KBM-7 (cell line): ENCODE results near the gene EIF2AK2.

Source experiments
- DNase-seq: peaks from one replicate; pipeline ENCODE4 v3.0.0-alpha.2; 2015
- in situ Hi-C: fragments of 300-500 bp; cut with MboI; formaldehyde crosslinking; loops from 2 replicates; pipeline ENCODE4 v1.14.3; 2020; ENCODE audit warnings: low sequenced_read_pairs, low pct_unique_long_range_greater_than_20kb, mixed read lengths

Gene EIF2AK2

DNA sequence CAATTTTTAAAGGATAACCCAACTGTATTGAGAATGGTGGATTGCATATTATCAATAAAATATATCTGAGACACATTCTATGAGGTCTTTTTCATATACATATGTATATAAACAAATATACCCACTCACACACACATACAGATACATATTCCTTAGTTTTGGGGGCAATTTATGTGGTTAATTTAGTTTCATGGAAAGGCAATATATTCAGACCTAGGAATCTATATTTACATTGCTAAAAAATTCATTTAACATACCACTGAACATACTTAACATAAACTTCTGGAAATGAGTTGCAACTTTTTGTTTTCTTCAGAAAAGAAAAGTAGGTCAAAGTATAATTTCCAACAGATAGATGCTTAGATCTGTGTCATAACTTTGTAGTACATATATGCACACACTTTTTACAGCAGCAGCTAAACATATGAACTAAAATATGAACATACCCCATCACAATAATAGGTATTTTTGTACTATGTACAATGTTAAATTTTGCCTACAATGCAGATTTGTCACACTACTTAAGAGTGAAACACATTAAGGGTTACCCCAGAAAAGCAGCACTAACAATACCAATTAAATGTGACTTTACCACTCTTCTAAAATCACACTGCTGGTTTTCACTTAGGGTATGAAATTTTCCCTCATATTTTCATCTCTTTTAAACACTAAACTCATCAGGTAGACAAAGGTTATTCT is 95.6 kb downstream of the EIF2AK2 start:
- in situ Hi-C loops = no loop called here
- no peak for DNase-seq

DNA sequence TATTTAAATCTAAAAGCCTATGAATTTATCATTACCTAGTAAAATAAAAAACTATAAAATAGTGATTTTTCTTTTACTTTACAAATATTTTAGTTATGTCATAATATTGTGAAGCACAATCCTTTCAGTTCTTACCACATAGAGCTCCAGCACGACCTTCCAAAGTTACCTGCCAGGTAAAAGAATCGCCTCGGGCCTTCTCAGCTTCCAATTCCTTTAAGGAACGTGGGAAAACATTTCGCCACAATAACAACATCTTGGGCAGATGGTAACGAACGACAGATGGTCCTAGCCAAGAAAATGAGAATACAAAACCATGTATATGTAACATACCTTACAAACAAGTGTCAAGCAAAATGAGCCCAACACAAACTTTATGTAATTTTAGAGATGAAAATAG is 96.3 kb downstream of the EIF2AK2 start:
- in situ Hi-C loops = no loop called here
- no peak for DNase-seq

DNA sequence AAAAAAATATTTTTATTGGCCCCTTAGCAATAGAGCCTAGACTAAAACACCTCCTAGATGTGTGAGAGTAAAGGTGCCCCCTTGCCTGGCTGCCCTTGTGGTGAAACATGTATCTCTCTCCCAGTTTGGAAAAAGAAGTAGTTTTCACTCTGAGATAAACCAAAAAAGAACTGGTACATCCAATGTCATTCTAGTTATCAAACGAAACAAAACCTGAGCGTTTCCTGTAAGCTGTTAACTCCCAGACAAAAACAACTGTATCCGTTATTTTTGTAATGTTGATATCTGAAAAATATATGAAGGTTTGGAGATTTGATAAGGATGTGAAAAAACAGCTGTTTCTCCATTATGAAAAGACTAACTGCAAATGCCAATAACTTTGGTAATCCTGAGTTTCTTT is 96.9 kb downstream of the EIF2AK2 start:
- DNase-seq = no peak
- in situ Hi-C loops = no loop called here

DNA sequence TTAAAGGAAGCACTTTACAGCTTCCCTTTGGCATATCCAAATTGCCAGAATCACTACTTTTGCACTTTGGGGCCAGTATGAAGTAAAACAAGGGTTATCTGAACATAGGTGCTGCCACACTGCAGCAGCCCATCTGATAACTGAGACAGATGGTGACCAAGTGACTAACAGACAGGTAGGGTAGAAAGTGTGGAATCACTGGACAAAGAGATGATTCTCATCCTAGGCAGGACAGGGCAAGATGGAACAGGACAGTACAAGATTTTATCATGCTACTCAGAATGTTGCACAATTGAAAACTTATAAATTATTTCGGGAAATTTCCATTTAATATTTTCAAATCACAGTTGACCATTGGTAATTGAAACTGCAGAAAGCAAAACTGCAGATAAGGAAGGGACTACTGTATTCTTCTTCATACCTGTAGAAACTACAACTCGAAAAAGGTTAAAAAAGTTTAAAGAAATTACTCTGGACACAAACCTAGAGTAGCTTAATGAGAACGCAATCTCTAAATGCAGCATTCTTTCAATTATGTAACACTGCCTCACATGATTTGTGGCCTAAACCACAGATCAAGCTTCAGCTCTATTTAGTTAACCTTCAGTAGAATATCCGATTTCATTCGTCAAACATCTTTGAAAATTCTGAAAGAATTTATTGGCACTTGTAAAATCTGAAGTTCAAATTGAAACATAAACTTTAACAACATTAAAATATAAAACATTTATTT is 104.0 kb downstream of the EIF2AK2 start:
- no peak for DNase-seq
- in situ Hi-C loops = no loop called here
